GM08714 (cell line): Measurements from ENCODE around the gene MIEF2.

ENCODE experiments used
- H3K4me3 ChIP-seq: fragments of 200-500 bp; sonication (Bioruptor generic); 2 replicates; pipeline ENCODE4 v1.5.1; 2014; ENCODE audit warnings: mild to moderate bottlenecking, low read length, inconsistent platforms
- ZNF274 ChIP-seq: IDR thresholded peaks from 2 replicates; pipeline ENCODE4 v1.6.1; 2012; ENCODE audit warnings: mild to moderate bottlenecking, low read depth, low read length

Gene MIEF2

DNA sequence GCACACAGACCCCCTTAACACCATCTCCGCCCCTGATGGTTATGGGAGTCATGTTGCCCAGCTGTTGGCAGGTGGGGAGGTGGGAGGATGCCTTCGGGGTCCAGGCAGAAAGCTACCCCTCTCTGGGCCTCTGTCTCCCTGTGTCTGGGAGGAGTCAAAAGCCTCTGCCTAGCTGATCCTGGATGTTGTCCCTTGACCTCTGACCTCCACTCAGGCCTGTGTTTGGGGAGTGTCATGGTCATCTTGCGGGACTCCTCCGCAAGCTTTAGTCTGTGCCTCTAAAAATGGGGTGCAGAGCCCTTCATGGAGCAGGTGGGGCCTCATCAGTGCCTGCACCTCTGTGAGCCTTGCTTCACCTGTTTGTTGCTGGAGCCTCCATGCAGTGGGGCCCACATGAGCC is 31.2 kb upstream of the MIEF2 start:
- no peak for TF ChIP-seq ZNF274
- no peak overlapping the region for H3K4me3 ChIP-seq

- TF ChIP-seq ZNF274, result no peak
- no peak overlapping the region for H3K4me3 ChIP-seq
Measured at GRCh38 chr17:18229771-18230170, 30.7 kb upstream of the MIEF2 start.

DNA sequence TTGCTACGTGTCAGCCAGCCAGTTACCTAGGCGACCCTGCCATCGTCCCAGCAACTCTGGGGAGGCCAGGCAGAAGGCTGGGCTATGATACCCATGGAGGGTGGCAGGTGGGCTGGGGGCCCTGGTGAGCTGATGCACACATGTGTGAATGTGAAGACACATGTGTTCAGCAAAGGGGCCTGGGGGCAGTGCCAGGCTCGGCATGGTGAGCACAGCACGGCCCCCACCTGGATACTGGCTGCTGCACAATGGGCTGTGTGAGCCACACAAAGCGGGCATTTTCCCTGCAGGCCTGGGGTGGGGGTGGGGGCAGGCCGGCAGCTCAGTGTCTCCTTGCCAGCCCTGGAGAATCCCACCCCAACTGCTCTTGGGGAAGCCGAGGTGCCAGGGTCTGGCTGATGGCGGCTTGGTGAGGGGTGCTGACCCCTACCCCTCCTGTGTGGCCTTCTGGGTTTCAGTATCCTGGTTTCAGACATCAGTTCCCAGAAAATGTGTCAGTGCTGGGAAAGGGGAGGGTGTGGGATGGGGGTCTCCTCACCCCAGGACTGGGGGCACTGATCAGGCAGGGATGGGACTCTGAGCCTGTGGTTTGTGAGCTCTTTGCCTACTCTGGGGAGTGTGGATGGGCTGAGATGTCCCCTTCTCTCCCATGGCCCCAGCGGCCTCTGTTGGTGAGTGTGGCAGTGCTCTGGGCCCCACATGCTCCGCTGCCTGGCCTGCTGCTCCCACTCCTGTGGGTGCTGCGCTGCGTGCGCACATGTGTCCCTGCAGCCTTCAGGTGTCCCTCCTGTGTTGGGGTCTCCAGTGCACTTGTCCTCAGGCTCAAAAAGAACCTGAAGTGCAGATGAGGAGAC is 29.9 kb upstream of the MIEF2 start:
- H3K4me3 ChIP-seq, result no peak overlapping the region
- no peak for TF ChIP-seq ZNF274

DNA sequence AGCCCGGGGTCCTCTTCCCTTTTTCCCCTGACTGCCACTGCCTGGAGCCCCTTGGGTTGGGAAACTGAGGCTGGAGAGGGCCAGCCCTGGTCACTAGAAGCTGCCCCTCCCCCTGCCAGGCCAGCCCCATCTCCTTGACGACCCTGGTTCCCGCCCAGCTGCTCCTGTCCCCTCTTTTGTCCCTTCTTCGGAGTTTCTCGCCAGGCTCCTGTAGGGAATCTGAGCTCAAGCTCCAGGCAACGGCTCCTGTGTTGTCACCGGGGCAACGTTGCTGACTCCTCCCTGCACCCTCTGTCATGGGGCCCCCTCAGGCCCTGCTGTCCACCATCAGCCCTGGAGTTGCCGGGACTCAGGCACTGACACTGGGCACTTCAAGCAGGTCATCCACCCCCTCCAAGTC is 29.3 kb upstream of the MIEF2 start:
- H3K4me3 ChIP-seq, result no peak overlapping the region
- TF ChIP-seq ZNF274, result no peak

DNA sequence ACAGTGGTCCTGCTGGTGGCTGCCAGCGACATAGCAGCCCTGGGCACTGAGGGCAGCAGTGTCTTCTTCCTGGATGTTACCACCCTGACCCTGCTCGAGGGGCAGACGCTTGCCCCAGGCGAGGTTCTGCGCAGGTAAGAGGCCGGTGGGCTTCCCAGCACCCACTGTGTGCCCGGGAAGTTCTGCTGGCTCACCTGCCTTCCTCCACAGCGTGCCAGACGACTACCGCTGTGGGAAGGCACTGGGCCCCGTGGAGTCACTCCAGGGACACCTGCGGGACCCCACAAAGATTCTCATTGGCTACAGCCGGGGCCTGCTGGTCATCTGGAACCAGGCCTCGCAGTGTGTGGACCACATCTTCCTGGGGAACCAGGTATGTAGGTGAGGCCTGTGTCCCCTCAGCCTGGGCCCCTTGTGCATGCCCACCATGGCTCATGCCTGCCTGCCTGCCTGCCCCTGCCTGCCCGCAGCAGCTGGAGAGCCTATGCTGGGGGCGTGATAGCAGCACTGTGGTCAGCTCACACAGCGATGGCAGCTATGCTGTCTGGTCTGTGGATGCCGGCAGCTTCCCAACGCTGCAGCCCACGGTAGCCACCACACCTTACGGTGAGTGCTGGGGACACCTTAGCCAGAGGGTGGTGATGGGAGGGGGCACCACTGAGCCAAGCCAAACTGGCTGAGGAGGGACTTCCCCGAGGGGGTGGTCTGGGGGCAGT is 26.5 kb upstream of the MIEF2 start:
- no peak for TF ChIP-seq ZNF274
- no peak overlapping the region for H3K4me3 ChIP-seq

- no peak overlapping the region for H3K4me3 ChIP-seq
- no peak for TF ChIP-seq ZNF274
Measured at GRCh38 chr17:18234853-18235380, 25.5 kb upstream of the MIEF2 start.

GRCh38 chr17:18235743-18236256 is 24.7 kb upstream of the MIEF2 start:
- H3K4me3 ChIP-seq, result no peak overlapping the region
- TF ChIP-seq ZNF274, result no peak

DNA sequence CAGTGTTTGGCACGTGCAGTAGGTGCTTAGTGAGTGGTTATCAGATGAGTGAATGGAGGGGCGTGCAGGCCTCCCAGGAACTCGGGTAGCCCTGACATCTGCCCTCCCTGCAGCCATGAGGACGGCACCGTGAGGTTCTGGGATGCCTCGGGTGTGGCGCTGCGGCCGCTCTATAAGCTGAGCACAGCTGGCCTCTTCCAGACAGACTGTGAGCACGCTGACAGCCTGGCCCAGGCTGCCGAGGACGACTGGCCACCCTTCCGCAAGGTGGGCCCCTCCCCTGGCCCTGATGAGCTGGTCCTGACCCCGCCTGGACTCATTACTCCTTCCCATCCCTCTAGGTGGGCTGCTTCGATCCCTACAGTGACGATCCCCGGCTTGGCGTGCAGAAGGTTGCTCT is 24.0 kb upstream of the MIEF2 start:
- H3K4me3 ChIP-seq, result no peak overlapping the region
- TF ChIP-seq ZNF274, result no peak

GRCh38 chr17:18237461-18237860 is 23.0 kb upstream of the MIEF2 start:
- H3K4me3 ChIP-seq, result no peak overlapping the region
- TF ChIP-seq ZNF274, result no peak

- no peak overlapping the region for H3K4me3 ChIP-seq
- no peak for TF ChIP-seq ZNF274
Measured at GRCh38 chr17:18238299-18238698, 22.2 kb upstream of the MIEF2 start.

GRCh38 chr17:18240449-18240848 is 20.0 kb upstream of the MIEF2 start:
- TF ChIP-seq ZNF274, result no peak

GRCh38 chr17:18241229-18241871 is 19.1 kb upstream of the MIEF2 start:
- TF ChIP-seq ZNF274, result no peak
- no peak overlapping the region for H3K4me3 ChIP-seq

More at GRCh38 chr17:18240449-18240848, 20.0 kb upstream of the MIEF2 start:
- no peak overlapping the region for H3K4me3 ChIP-seq

- no peak for TF ChIP-seq ZNF274
- no peak overlapping the region for H3K4me3 ChIP-seq
Measured at GRCh38 chr17:18245038-18245776, 15.3 kb upstream of the MIEF2 start.
